SHP77 treated with DMSO at 0.1 percent for 48 hours (cell line): ENCODE measurements around the gene APOBEC3C.
"Not testable (repeated sequence)": the region's sequence is repeated elsewhere in the genome, so short reads cannot be mapped to it uniquely, and the experiment has no call there.

Source experiments
- DNase-seq: peaks from one replicate; lab custom pipeline; 2025; lab: John Stamatoyannopoulos, UW

APOBEC3C gene

DNA sequence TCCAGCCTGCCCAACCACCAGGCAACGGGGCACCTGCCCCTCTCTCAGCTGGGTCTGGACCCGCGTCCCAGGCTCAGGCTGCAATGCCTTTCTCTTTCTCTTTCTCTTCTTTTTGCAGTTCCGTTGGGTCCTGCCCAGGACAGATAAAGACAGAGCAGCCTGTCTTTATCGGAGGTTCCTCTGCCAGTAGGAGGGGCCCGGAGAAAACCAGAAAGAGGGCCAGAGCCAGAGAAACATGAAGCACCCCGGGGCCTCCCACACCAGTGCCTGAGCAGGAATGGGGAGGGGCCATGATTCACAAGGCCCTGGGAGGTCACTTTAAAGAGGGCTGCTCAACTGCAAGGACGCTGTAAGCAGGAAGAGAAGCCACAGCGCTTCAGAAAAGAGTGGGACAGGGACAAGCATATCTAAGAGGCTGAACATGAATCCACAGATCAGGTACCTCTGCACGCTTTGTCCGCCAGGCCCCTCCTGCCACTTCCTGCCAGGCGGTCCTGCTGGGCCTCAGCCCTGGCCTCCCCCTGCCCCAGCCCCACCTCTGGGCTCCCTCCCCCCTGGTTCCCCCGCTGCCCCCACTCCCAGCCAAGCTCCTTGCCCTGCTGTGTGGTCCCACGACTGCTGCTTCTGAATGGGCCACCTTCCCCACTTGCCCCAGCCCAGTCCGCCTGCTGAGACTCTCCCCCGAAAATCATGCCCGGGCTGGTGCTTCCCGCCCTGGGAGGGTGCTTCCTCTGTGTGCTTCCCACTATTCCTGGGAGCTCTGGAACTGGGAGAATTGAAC lies at the start of gene APOBEC3C:
TSS of gene APOBEC3C (plus strand) at position 316 of the 781 bp plus-strand sequence. CDS start at position 422, 106 bp downstream.
- DNase-seq: peak; percentile 24

- DNase-seq: no peak
Measured at GRCh38 chr22:38964306-38964705, 49.8 kb upstream of the APOBEC3C start.

GRCh38 chr22:38964989-38965388 lies 49.1 kb upstream of the APOBEC3C start:
- DNase-seq: no peak

DNA sequence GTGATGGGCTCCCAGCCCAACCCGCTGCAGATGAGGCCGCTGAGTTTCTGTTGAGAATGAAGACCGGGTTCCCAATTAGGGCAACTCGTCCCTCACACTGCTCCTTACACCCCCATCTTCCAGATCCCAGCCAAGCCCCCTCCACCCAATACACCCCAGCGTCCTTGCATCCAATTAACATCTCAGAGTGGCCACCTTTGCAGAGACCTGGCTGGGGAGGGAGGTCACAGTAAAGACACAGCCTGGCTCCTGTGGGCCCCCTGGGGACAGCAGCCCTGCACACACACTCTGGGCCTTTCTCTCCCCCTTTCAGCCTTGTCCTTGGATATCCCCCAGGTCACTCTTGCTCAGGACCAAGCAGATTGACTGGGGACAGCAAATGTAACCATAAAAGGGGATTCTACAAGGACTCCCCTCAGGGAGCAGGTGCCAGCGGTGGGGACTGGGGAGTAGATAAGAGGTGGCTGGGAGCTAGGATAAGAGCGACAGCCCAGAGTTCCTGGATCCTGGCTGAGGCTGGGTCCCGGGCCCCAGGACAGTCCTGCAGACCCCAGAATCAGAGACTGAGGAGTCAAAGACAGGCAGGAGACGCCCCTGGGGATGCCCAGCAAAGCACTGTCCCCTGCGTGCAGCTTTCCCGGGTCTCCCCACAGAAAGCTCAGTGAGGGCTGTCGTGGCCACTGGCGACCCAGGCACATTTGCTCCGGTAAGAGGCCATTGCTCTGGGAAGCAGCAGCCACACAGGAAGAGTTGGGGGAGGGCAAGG lies 48.3 kb upstream of the APOBEC3C start:
- no peak for DNase-seq

DNA sequence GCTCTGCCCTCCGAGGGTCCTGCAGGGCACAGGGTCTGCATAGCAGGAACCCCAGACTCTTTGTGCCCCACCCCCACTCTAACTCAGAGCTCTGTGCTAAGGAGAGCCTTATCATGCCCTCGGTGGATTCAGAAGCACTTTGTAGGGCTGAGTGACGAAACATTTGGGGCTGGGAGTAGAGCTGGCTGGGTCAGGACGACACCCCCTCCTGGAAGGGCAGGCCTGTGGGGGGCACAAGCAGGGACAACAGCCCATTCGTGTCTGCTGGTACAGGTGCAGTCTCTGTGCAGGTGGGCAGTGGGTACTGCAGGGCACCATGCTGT lies 47.7 kb upstream of the APOBEC3C start:
- no peak for DNase-seq

- no peak for DNase-seq
Measured at GRCh38 chr22:38966942-38967341, 47.1 kb upstream of the APOBEC3C start.

DNA sequence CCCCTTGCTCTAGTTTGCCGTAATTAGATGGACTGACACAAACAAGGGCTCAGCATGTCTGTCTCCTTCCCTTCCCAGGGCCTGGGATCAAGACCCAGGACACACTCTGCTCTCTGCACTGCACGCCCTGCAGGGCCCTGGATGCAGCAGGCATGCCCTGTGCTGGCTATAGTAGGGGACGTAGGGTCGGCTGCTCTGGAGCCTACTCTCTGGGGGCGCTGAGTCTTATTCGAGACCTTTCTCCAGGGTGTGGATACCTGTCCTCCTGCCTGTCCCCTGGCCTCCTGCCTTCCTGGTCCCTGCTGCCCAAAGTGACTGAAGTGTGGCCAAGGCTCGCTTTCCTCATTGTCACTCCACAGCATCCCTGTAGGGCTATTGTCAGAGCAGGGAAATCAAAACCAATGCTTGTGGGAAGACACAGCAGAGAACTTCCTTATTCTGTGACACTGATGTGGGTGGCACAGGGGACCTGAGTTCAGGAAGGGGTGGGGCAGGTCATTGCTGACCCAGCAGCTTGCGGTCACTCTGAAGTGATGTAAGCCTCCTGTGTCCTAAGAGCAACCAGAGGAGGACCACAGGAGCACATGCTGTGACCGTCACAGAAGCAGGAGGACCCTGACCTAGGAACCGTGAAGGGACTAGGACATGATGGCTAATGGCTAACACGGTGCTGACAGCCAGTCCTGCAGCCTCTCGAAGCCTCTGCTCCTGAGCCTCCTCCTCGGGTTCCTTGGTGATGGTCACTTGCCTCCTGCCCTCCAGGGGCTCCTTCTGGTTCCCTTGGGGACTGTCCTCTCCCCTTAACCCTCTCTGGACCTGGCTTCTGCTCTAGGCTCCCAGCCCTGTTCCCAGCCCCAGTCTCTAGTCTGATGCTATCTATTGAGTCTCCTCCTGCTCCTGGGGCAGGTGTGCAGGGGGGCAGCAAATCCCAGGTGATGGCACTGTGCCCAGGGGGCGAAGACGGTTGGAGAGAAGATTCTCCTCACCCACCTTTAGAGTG lies 46.3 kb upstream of the APOBEC3C start:
- no peak for DNase-seq

GRCh38 chr22:38968801-38969200 lies 45.3 kb upstream of the APOBEC3C start:
- no peak for DNase-seq

GRCh38 chr22:38970551-38970950 lies 43.5 kb upstream of the APOBEC3C start:
- no peak for DNase-seq

- no peak for DNase-seq
Measured at GRCh38 chr22:38971202-38971601, 42.9 kb upstream of the APOBEC3C start.

GRCh38 chr22:38971791-38972190 lies 42.3 kb upstream of the APOBEC3C start:
- no peak for DNase-seq

- no peak for DNase-seq
Measured at GRCh38 chr22:38972558-38972957, 41.5 kb upstream of the APOBEC3C start.

- no peak for DNase-seq
Measured at GRCh38 chr22:38973289-38974169, 40.5 kb upstream of the APOBEC3C start.

GRCh38 chr22:38974170-38974825 lies 39.8 kb upstream of the APOBEC3C start:
- DNase-seq: no peak

- DNase-seq: no peak
Measured at GRCh38 chr22:38974826-38975175, 39.3 kb upstream of the APOBEC3C start.

GRCh38 chr22:38977289-38977688 lies 36.8 kb upstream of the APOBEC3C start:
- not testable (repeated sequence) for DNase-seq

GRCh38 chr22:38980587-38980986 lies 33.5 kb upstream of the APOBEC3C start:
- not testable (repeated sequence) for DNase-seq

- peak; percentile 28 for DNase-seq
Measured at GRCh38 chr22:38981005-38981991, 32.8 kb upstream of the APOBEC3C start.
